RWPE1 (cell line): ENCODE data around the gene NPIPB6.

Source experiments
- CTCF ChIA-PET: fragments of 350-600 bp; sonication (Branson Sonifier 250); formaldehyde crosslinking; extraction: SDS; loops from one replicate; lab custom pipeline; 2021; lab: Yijun Ruan, JAX
- POLR2A ChIA-PET: fragments of 400-600 bp; formaldehyde crosslinking; extraction: SDS; loops from one replicate; lab custom pipeline; 2020; ENCODE audit warnings: antibody characterized with exemption; ENCODE audit not compliant: low non-redundant PET; lab: Yijun Ruan, JAX
- DNase-seq: peaks from one replicate; pipeline ENCODE4 v3.0.0; 2012; ENCODE audit warnings: low spot score
- H3K27ac ChIP-seq: fragments of 450-650 bp; 2 replicates; pipeline ENCODE4 v1.5.1; 2017
- CTCF ChIP-seq: fragments of 450-650 bp; conservative IDR thresholded peaks from 2 replicates; pipeline ENCODE4 v1.5.1; 2017; ENCODE audit warnings: low read depth, mild to moderate bottlenecking

The NPIPB6 gene

GRCh38 chr16:28320023-28320561 is 43.2 kb downstream of the NPIPB6 start:
- H3K27ac ChIP-seq, result no peak overlapping the region
- no peak for DNase-seq
- ChIA-PET POLR2A (no interaction called here), CTCF (interaction anchor here (0.6 kb wide), 3 partner anchors 27 to 690 kb away, joined by 3 to 6 read pairs (median 4); no protein-coding TSS in a partner anchor)
- TF ChIP-seq CTCF, result no peak

- CTCF ChIA-PET, result interaction anchor here (0.6 kb wide), 3 partner anchors 27 to 691 kb away, joined by 3 to 4 read pairs (median 4); no protein-coding TSS in a partner anchor
- DNase-seq, result no peak
Observed at GRCh38 chr16:28319476-28320022, 43.8 kb downstream of the NPIPB6 start.

GRCh38 chr16:28318042-28318744 is 45.1 kb downstream of the NPIPB6 start:
- DNase-seq, result no peak
- TF ChIP-seq CTCF, result no peak
- ChIA-PET CTCF (interaction anchor here (0.8 to 1.6 kb wide), 3 partner anchors 9 to 42 kb away, joined by 3 to 7 read pairs (median 4); no protein-coding TSS in a partner anchor), POLR2A (no interaction called here)
- H3K27ac ChIP-seq, result no peak overlapping the region

More at GRCh38 chr16:28319476-28320022, 43.8 kb downstream of the NPIPB6 start:
- no peak overlapping the region for H3K27ac ChIP-seq
- POLR2A ChIA-PET, result no interaction called here
- TF ChIP-seq CTCF, result no peak

- DNase-seq, result peak; percentile 57
- TF ChIP-seq CTCF, result peak; percentile 87
- CTCF ChIA-PET, result interaction anchor here (0.6 to 1.7 kb wide), 6 partner anchors 10 to 100 kb away, joined by 3 to 11 read pairs (median 4); no protein-coding TSS in a partner anchor
- POLR2A ChIA-PET, result no interaction called here
- no peak overlapping the region for H3K27ac ChIP-seq
Observed at GRCh38 chr16:28317040-28317880, 46.0 kb downstream of the NPIPB6 start.

- ChIA-PET POLR2A (no interaction called here), CTCF (interaction anchor here (0.6 to 1.7 kb wide), 4 partner anchors 16 to 301 kb away, joined by 3 to 11 read pairs (median 4); no protein-coding TSS in a partner anchor)
- no peak overlapping the region for H3K27ac ChIP-seq
- DNase-seq, result no peak
- no peak for TF ChIP-seq CTCF
Observed at GRCh38 chr16:28316054-28316453, 47.3 kb downstream of the NPIPB6 start.
